ENCODE measurements around the gene B4GALT3. TPM values are rescaled to one million over a fixed set of nuclear protein-coding genes. Genes with fewer than 3 reads are reported as not detected.

The B4GALT3 gene
- total RNA-seq, 1 experiment from 2014 or later: 39.6 TPM

DNA sequence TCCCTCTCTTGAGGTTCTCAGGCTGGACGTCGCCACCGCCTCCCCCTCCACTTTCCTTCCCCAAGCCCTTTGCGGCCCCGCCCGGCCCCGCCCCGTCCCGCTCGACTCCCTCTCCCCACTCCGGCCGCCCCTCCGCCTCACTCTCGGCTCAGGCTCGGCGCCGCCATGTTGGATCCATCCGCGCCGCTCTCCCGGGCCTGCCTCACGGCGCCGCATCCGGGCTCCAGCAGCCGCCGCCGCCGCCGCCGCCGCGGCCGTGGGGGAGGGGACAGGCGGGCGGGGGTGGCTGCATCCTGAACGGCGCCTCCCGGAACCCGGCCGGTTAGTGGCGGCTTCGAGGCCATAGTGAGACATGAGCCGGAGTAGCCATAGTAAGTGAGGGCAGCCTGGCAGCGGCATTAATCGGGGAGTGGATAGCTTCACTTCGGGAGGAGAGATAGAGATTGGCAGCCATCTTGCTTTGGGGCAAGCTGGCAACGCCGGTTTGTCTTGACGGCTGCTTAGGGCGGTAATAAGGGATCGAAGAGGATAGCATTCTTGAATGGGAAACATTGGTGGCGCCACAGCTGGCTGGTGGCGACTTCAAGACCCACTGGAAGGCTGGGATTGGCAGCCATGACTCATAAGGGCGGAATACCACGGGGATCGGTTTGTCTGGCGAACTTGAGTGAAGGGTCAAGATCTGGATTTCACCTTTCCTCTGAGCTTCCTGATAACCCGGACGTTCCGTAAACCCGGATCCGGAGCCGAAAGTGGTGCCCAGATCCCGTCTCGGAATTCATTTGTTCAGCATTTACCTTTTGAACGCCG lies 44.7 kb downstream of the B4GALT3 start, which contains the start of gene DEDD:
TSS of gene DEDD (minus strand) at position 258 of the 810 bp plus-strand sequence. CDS start 8,205 bp downstream, outside the sequence.
- Mint-ChIP-seq H3K36me3 (ENCODE audit: insufficient read depth, unreplicated experiment) (peaks cover 1% of the 10 kb centered on the region), H3K27me3 (ENCODE audit: insufficient read depth, unreplicated experiment) (no peaks in the 10 kb centered on the region), H3K4me3 (ENCODE audit: unreplicated experiment) (no peak within 1 kb of the TSS), H3K4me1 (ENCODE audit: low read depth, unreplicated experiment) (peaks cover 10% of the 10 kb centered on the region), H3K27ac (ENCODE audit: unreplicated experiment) (no peak within 1 kb of the TSS), H3K9me3 (ENCODE audit: unreplicated experiment) (no peaks in the 10 kb centered on the region)
- Histone ChIP-seq H3K4me1 (no peaks in the 10 kb centered on the region), H3K36me3 (ENCODE audit: control insufficient read depth, insufficient read depth, low read length) (no peaks in the 10 kb centered on the region; the same call in 1 of the 2 replicates), H3K4me3 (ENCODE audit: low read depth, low read length) (peak within 1 kb of the TSS; percentile 71), H3K9me3 (no peaks in the 10 kb centered on the region), H3K27me3 (replicated peaks; ENCODE audit: control insufficient read depth, insufficient read depth, low read length) (no peaks in the 10 kb centered on the region)
- CTCF ChIA-PET: interaction anchor here (0.5 to 1.6 kb wide), 7 partner anchors 11 to 93 kb away, joined by 3 to 6 read pairs (median 3); partner anchors contain the start of genes KLHDC9, NIT1, PFDN2 and PPOX
- no TSS peak for BruUV-seq (replicated peaks)
- intact Hi-C loops (cut with micrococcal nuclease; ENCODE audit: unreplicated experiment): loop anchor here (1.0 kb wide), 2 partner anchors 13 to 21 kb away; partner anchors contain the start of gene UFC1
- DNase-seq: peak; percentile 93 to 96
- TF ChIP-seq, protein P1, sequence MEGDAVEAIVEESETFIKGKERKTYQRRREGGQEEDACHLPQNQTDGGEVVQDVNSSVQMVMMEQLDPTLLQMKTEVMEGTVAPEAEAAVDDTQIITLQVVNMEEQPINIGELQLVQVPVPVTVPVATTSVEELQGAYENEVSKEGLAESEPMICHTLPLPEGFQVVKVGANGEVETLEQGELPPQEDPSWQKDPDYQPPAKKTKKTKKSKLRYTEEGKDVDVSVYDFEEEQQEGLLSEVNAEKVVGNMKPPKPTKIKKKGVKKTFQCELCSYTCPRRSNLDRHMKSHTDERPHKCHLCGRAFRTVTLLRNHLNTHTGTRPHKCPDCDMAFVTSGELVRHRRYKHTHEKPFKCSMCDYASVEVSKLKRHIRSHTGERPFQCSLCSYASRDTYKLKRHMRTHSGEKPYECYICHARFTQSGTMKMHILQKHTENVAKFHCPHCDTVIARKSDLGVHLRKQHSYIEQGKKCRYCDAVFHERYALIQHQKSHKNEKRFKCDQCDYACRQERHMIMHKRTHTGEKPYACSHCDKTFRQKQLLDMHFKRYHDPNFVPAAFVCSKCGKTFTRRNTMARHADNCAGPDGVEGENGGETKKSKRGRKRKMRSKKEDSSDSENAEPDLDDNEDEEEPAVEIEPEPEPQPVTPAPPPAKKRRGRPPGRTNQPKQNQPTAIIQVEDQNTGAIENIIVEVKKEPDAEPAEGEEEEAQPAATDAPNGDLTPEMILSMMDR (IDR thresholded peaks at IDR 0.05; ENCODE audit: insufficient read depth in 1 of 2, low read depth in 1 of 2, low read length in 1 of 2, severe bottlenecking in 1 of 2, unreplicated experiment in 1 of 2): no peak
- POLR2A ChIA-PET: interaction anchor here (0.5 to 2.4 kb wide), 9 partner anchors 8 to 113 kb away, joined by 3 to 15 read pairs (median 6); partner anchors contain the start of genes F11R, NIT1, PFDN2 and PPOX

DNA sequence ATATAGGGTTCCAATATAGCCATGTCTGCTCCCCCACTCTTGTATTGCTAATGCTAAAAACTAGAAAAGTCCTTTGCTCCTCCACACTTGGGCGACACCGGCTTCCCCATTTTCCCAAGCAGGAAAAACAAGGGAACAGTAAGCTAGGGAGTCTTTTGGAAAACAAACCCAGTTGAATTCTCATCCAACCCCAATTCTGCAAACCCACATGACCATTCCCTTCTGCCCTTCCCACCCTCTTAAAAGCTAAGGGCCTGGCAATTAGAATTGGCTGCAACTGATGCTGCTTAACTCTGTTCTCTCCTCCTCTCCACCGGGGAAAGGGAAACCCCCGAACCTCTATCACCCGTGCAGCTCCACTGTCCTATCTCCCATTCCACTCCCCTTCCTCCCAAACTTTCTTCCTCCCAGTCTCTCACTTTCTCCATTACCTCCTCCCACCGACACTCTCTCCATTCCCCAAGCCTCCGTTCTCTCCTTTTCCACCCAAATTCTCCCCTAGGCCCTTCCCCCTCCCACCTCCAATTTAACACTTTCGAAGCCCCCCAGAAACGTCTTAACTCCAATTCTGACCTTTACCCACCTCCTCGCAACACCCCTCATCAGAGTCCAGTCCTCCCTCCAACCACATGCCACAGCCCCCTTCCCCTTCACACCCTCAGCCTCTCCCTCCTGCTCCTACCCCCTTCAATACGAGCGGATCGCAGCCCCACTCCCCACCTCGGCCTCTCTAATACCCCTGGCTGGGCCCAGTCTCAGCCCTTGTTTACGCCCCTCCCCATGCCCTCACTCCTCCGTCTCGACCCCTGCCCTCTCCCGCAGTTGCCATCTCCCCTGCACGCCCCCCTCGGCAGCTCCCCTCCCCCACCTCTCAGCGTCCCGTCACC lies 45.5 kb downstream of the B4GALT3 start:
- Histone ChIP-seq H3K27me3 (replicated peaks; ENCODE audit: control insufficient read depth, insufficient read depth, low read length) (no peaks in the 10 kb centered on the region), H3K4me3 (ENCODE audit: low read depth, low read length) (peak overlapping the region; percentile 71), H3K9me3 (no peaks in the 10 kb centered on the region), H3K4me1 (no peaks in the 10 kb centered on the region), H3K36me3 (ENCODE audit: control insufficient read depth, insufficient read depth, low read length) (no peaks in the 10 kb centered on the region; the same call in 1 of the 2 replicates)
- no TSS peak for BruUV-seq (replicated peaks)
- TF ChIP-seq, protein P1 (IDR thresholded peaks at IDR 0.05; ENCODE audit: insufficient read depth in 1 of 2, low read depth in 1 of 2, low read length in 1 of 2, severe bottlenecking in 1 of 2, unreplicated experiment in 1 of 2): no peak
- Mint-ChIP-seq H3K4me3 (ENCODE audit: unreplicated experiment) (no peak overlapping the region), H3K4me1 (ENCODE audit: low read depth, unreplicated experiment) (peaks cover 3% of the 10 kb centered on the region), H3K27ac (ENCODE audit: unreplicated experiment) (no peak overlapping the region), H3K36me3 (ENCODE audit: insufficient read depth, unreplicated experiment) (peaks cover 10% of the 10 kb centered on the region), H3K27me3 (ENCODE audit: insufficient read depth, unreplicated experiment) (no peaks in the 10 kb centered on the region), H3K9me3 (ENCODE audit: unreplicated experiment) (no peaks in the 10 kb centered on the region)
- POLR2A ChIA-PET: interaction anchor here (0.6 to 2.4 kb wide), 7 partner anchors 9 to 111 kb away, joined by 3 to 15 read pairs (median 6); partner anchors contain the start of genes F11R, NIT1, PFDN2 and PPOX
- no peak for DNase-seq
- intact Hi-C loops (cut with micrococcal nuclease; ENCODE audit: unreplicated experiment): loop anchor here (1.0 kb wide), 1 partner anchor 12 kb away; no protein-coding TSS in a partner anchor
- CTCF ChIA-PET: interaction anchor here (1.1 to 1.6 kb wide), 3 partner anchors 14 to 60 kb away, joined by 3 to 6 read pairs (median 5); partner anchors contain the start of genes KLHDC9, NIT1 and PFDN2

DNA sequence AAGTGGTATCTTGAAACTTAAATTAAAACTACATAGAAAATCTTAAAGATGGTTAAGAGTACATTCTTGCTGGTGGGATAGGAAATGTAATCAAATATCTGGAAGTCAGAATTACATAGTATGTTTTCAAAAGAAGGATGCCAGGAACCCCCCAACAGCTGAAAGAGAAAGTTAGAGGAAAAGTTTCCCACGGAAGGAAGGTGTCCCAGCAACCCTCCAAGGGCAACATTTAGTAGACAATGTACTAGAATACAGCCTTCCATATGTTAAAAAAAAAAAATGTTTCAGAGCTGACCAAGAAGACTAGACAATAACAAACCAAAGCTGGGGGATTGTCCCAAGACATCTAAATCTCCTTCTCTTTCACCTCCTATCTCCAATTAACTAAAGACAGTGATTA lies 47.0 kb downstream of the B4GALT3 start:
- BruUV-seq (replicated peaks): no TSS peak
- H3K4me1 Mint-ChIP-seq (ENCODE audit: low read depth, unreplicated experiment): no peaks in the 10 kb centered on the region
- H3K27ac Mint-ChIP-seq (ENCODE audit: unreplicated experiment): no peak overlapping the region
- no peak overlapping the region for H3K4me3 Mint-ChIP-seq (ENCODE audit: unreplicated experiment)
- CTCF ChIA-PET: no interaction called here
- intact Hi-C loops (cut with micrococcal nuclease; ENCODE audit: unreplicated experiment): no loop called here
- TF ChIP-seq, protein P1 (IDR thresholded peaks at IDR 0.05; ENCODE audit: insufficient read depth in 1 of 2, low read depth in 1 of 2, low read length in 1 of 2, severe bottlenecking in 1 of 2, unreplicated experiment in 1 of 2): no peak
- no peaks in the 10 kb centered on the region for H3K27me3 Mint-ChIP-seq (ENCODE audit: insufficient read depth, unreplicated experiment)
- Histone ChIP-seq H3K9me3 (no peaks in the 10 kb centered on the region), H3K4me3 (ENCODE audit: low read depth, low read length) (no peak overlapping the region), H3K27me3 (replicated peaks; ENCODE audit: control insufficient read depth, insufficient read depth, low read length) (no peaks in the 10 kb centered on the region), H3K36me3 (ENCODE audit: control insufficient read depth, insufficient read depth, low read length) (no peaks in the 10 kb centered on the region; the same call in 1 of the 2 replicates), H3K4me1 (no peaks in the 10 kb centered on the region)
- POLR2A ChIA-PET: no interaction called here
- no peak for DNase-seq
- H3K9me3 Mint-ChIP-seq (ENCODE audit: unreplicated experiment): no peaks in the 10 kb centered on the region
- peaks cover 23% of the 10 kb centered on the region for H3K36me3 Mint-ChIP-seq (ENCODE audit: insufficient read depth, unreplicated experiment)

All from Caco-2 (cell line).